SK-N-SH (cell line): ENCODE results near the gene ANO10.

Experiments
- CHD2 ChIP-seq: fragments of 150-350 bp; IDR thresholded peaks from 2 replicates; pipeline ENCODE4 v1.6.1; 2018; ENCODE audit warnings: low read length; ENCODE audit not compliant: partially characterized antibody
- EZH2phosphoT487 ChIP-seq: fragments of 200-600 bp; sonication (generic); IDR thresholded peaks from 2 replicates; pipeline ENCODE4 v1.6.1; 2017; ENCODE audit warnings: low read depth, mixed run types, mild to moderate bottlenecking, antibody characterized with exemption, moderate library complexity, borderline replicate concordance
- MXI1 ChIP-seq: IDR thresholded peaks from 2 replicates; pipeline ENCODE4 v1.6.1; 2012; ENCODE audit warnings: mild to moderate bottlenecking, low read depth, low read length, improper control_type of control experiment
- NFIC ChIP-seq: IDR thresholded peaks from 2 replicates; pipeline ENCODE4 v1.4.0; 2012; ENCODE audit warnings: borderline replicate concordance
- PBX3 ChIP-seq: IDR thresholded peaks from 2 replicates; pipeline ENCODE4; 2012
- POLR2AphosphoS5 ChIP-seq: IDR thresholded peaks from 2 replicates; pipeline ENCODE4 v1.6.1; 2012; ENCODE audit warnings: low read depth, low read length
- RCOR1 ChIP-seq: fragments of 150-350 bp; IDR thresholded peaks from 2 replicates; pipeline ENCODE4 v1.6.1; 2017; ENCODE audit warnings: antibody characterized with exemption, low read length
- TF ChIP-seq, protein P1 (sequence below): fragments of 200-600 bp; sonication (generic); IDR thresholded peaks from 2 replicates; pipeline ENCODE4 v1.6.1; 2017; ENCODE audit warnings: antibody characterized with exemption, mild to moderate bottlenecking, moderate library complexity
- TF ChIP-seq, protein P2 (sequence below): IDR thresholded peaks from 2 replicates; pipeline ENCODE4 v1.6.1; 2012; ENCODE audit warnings: mild to moderate bottlenecking, low read depth, low read length, moderate library complexity

GRCh38 chr3:43409506-43409905 lies 212.3 kb downstream of the ANO10 start:
- TF ChIP-seq RCOR1 = no peak
- TF ChIP-seq, protein P1, sequence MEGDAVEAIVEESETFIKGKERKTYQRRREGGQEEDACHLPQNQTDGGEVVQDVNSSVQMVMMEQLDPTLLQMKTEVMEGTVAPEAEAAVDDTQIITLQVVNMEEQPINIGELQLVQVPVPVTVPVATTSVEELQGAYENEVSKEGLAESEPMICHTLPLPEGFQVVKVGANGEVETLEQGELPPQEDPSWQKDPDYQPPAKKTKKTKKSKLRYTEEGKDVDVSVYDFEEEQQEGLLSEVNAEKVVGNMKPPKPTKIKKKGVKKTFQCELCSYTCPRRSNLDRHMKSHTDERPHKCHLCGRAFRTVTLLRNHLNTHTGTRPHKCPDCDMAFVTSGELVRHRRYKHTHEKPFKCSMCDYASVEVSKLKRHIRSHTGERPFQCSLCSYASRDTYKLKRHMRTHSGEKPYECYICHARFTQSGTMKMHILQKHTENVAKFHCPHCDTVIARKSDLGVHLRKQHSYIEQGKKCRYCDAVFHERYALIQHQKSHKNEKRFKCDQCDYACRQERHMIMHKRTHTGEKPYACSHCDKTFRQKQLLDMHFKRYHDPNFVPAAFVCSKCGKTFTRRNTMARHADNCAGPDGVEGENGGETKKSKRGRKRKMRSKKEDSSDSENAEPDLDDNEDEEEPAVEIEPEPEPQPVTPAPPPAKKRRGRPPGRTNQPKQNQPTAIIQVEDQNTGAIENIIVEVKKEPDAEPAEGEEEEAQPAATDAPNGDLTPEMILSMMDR = no peak
- TF ChIP-seq POLR2AphosphoS5 = no peak
- no peak for TF ChIP-seq EZH2phosphoT487
- no peak for TF ChIP-seq CHD2
- no peak for TF ChIP-seq PBX3
- TF ChIP-seq, protein P2, sequence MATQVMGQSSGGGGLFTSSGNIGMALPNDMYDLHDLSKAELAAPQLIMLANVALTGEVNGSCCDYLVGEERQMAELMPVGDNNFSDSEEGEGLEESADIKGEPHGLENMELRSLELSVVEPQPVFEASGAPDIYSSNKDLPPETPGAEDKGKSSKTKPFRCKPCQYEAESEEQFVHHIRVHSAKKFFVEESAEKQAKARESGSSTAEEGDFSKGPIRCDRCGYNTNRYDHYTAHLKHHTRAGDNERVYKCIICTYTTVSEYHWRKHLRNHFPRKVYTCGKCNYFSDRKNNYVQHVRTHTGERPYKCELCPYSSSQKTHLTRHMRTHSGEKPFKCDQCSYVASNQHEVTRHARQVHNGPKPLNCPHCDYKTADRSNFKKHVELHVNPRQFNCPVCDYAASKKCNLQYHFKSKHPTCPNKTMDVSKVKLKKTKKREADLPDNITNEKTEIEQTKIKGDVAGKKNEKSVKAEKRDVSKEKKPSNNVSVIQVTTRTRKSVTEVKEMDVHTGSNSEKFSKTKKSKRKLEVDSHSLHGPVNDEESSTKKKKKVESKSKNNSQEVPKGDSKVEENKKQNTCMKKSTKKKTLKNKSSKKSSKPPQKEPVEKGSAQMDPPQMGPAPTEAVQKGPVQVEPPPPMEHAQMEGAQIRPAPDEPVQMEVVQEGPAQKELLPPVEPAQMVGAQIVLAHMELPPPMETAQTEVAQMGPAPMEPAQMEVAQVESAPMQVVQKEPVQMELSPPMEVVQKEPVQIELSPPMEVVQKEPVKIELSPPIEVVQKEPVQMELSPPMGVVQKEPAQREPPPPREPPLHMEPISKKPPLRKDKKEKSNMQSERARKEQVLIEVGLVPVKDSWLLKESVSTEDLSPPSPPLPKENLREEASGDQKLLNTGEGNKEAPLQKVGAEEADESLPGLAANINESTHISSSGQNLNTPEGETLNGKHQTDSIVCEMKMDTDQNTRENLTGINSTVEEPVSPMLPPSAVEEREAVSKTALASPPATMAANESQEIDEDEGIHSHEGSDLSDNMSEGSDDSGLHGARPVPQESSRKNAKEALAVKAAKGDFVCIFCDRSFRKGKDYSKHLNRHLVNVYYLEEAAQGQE = no peak
- no peak for TF ChIP-seq NFIC
- TF ChIP-seq MXI1 = no peak
